Hepatocyte (in vitro differentiated cells): ENCODE data around the gene CACNG4.

Experiments used
- CTCF ChIP-seq: fragments of 200-600 bp; sonication (generic); IDR thresholded peaks from 2 replicates; pipeline ENCODE4 v1.5.1; 2016; ENCODE audit warnings: antibody characterized with exemption, mild to moderate bottlenecking; ENCODE audit not compliant: poor library complexity
- EZH2phosphoT487 ChIP-seq: fragments of 200-600 bp; sonication (generic); IDR thresholded peaks from one replicate; pipeline ENCODE4 v1.6.1; 2018; ENCODE audit warnings: antibody characterized with exemption, mild to moderate bottlenecking, low read depth, moderate library complexity; ENCODE audit not compliant: unreplicated experiment, severe bottlenecking

- TF ChIP-seq EZH2phosphoT487 (no peak), CTCF (no peak)
These were observed 70.9 kb downstream of the CACNG4 start for GRCh38 chr17:67035131-67036083.
